ENCODE results near the gene CBX2. TPM values are rescaled to one million over a fixed set of nuclear protein-coding genes. Genes with fewer than 3 reads are reported as not detected.

CBX2 gene
- total RNA-seq, 1 experiment from 2014 or later, result 79.4 TPM

- Histone ChIP-seq H2AK5ac (ENCODE audit: insufficient read length, low read length) (no peak overlapping the region), H3K27ac (ENCODE audit: insufficient read length, low read depth, low read length) (no peak overlapping the region), H2BK15ac (ENCODE audit: low read depth, low read length) (no peak overlapping the region), H4K8ac (replicated peaks; ENCODE audit: insufficient read length, low read depth, low read length) (no peak overlapping the region), H2BK20ac (ENCODE audit: low read depth, low read length, poor library complexity, severe bottlenecking) (no peak overlapping the region), H3K9me3 (ENCODE audit: control insufficient read depth, low read depth, low read length) (no peaks in the 10 kb centered on the region), H3K14ac (ENCODE audit: insufficient read depth, low read length) (0 out of 2 replicates have a peak overlapping the region, but pooled peaks have one; percentile 54), H3K4me1 (ENCODE audit: insufficient read depth, low read length) (peaks cover 2% of the 10 kb centered on the region; the same call in 1 of the 2 replicates), H4K20me1 (ENCODE audit: control insufficient read depth, insufficient read depth, insufficient read length) (no peaks in the 10 kb centered on the region), H3K9ac (ENCODE audit: extremely low read depth, insufficient read length, low read length) (no peak overlapping the region), H3T11ph (ENCODE audit: low read length) (no peak overlapping the region), H3K18ac (ENCODE audit: insufficient read length, low read depth, low read length) (peak overlapping the region; percentile 30), H3K56ac (ENCODE audit: insufficient read length, low read depth, low read length) (no peak overlapping the region), H4K5ac (ENCODE audit: insufficient read length, low read depth, low read length) (no peak overlapping the region), H2BK12ac (ENCODE audit: insufficient read length, low read depth, low read length) (no peak overlapping the region), H3K4ac (ENCODE audit: low read depth, low read length) (no peak overlapping the region), H2BK5ac (ENCODE audit: insufficient read length, low read length) (no peak overlapping the region), H2AFZ (ENCODE audit: low read length) (no peak overlapping the region), H2BK120ac (ENCODE audit: low read depth, low read length, poor library complexity, severe bottlenecking) (no peak overlapping the region), H3K79me1 (ENCODE audit: insufficient read depth, low read depth, low read length, poor library complexity, severe bottlenecking) (no peaks in the 10 kb centered on the region), H4K91ac (ENCODE audit: insufficient read length, low read depth, low read length) (no peak overlapping the region), H3K4me2 (ENCODE audit: insufficient read depth, insufficient read length, low read length) (peak overlapping the region; percentile 41), H3K23me2 (ENCODE audit: insufficient read length, low read depth, low read length, poor library complexity, severe bottlenecking) (peaks cover 37% of the 10 kb centered on the region), H3K23ac (ENCODE audit: insufficient read length, low read depth, low read length) (no peak overlapping the region), H3K79me2 (ENCODE audit: insufficient read depth, low read length) (no peaks in the 10 kb centered on the region), H3K27me3 (ENCODE audit: insufficient read depth, low read length) (peaks cover 58% of the 10 kb centered on the region)
- DNase-seq, result peak; percentile 72
- no peaks in the 10 kb centered on the region; a peak in 1 of 7 replicates for H3K36me3 Mint-ChIP-seq (ENCODE audit: insufficient read depth in 1 of 3, low read depth in 3 of 3)
- no peak overlapping the region for H3K27ac Mint-ChIP-seq
- H3K27me3 Mint-ChIP-seq (ENCODE audit: low read depth), result peaks cover 89% of the 10 kb centered on the region
- no peak; the same call in 2 of the 3 replicates for TF ChIP-seq CTCF (conservative IDR thresholded peaks at IDR 0.05)
- WGBS (ENCODE audit: extremely low coverage, insufficient read length, low lambda C conversion rate), result no CpG with 5 or more reads among the region's 13 CpGs
- peak overlapping the region; percentile 21 to 68; a peak in 4 of 5 replicates for H3K4me3 Mint-ChIP-seq
- H3K9me3 Mint-ChIP-seq, result peaks cover 0 to 5% of the 10 kb centered on the region in 2 experiments; a peak in 2 of 5 replicates
- H3K4me1 Mint-ChIP-seq, result peaks cover 28 to 53% of the 10 kb centered on the region in 2 experiments
Observed at GRCh38 chr17:79835470-79835899, 57.5 kb downstream of the CBX2 start.
